ENCODE measurements around the gene PTBP3. TPM values are rescaled to one million over a fixed set of nuclear protein-coding genes. Genes with fewer than 3 reads are reported as not detected.

The PTBP3 gene
- total RNA-seq, 1 experiment from 2014 or later: 23.2 TPM

- no peak for DNase-seq
- H3K79me2 ChIP-seq (ENCODE audit: low read length): peaks cover 100% of the 10 kb centered on the region
- 0 out of 2 replicates have a peak, but pooled peaks cover 3% of the 10 kb centered on the region for H3K36me3 ChIP-seq (ENCODE audit: low read depth, low read length)
- no peaks in the 10 kb centered on the region for H3K9me3 ChIP-seq (ENCODE audit: low read length)
- no peaks in the 10 kb centered on the region for H3F3A ChIP-seq (ENCODE audit: low read length, unreplicated experiment)
- POLR2A ChIA-PET (ENCODE audit: unreplicated experiment): interaction anchor here (0.6 kb wide), 1 partner anchor 56 kb away, joined by 4 read pairs; no protein-coding TSS in a partner anchor
- no peak overlapping the region for H3K4me2 ChIP-seq (ENCODE audit: low read length)
- H4K20me1 ChIP-seq (ENCODE audit: low read length): peaks cover 22% of the 10 kb centered on the region
- no peak overlapping the region for H3K9ac ChIP-seq (ENCODE audit: low read length)
- TF ChIP-seq, protein P1, sequence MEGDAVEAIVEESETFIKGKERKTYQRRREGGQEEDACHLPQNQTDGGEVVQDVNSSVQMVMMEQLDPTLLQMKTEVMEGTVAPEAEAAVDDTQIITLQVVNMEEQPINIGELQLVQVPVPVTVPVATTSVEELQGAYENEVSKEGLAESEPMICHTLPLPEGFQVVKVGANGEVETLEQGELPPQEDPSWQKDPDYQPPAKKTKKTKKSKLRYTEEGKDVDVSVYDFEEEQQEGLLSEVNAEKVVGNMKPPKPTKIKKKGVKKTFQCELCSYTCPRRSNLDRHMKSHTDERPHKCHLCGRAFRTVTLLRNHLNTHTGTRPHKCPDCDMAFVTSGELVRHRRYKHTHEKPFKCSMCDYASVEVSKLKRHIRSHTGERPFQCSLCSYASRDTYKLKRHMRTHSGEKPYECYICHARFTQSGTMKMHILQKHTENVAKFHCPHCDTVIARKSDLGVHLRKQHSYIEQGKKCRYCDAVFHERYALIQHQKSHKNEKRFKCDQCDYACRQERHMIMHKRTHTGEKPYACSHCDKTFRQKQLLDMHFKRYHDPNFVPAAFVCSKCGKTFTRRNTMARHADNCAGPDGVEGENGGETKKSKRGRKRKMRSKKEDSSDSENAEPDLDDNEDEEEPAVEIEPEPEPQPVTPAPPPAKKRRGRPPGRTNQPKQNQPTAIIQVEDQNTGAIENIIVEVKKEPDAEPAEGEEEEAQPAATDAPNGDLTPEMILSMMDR (conservative IDR thresholded peaks at IDR 0.05; ENCODE audit: low read depth, low read length): no peak
- no peak for TF ChIP-seq EZH2 (IDR thresholded peaks at IDR 0.05; ENCODE audit: low read length, unreplicated experiment)
- no peak for TF ChIP-seq EZH2phosphoT487 (IDR thresholded peaks at IDR 0.05; ENCODE audit: borderline replicate concordance, low read length)
- H3K4me1 ChIP-seq (ENCODE audit: insufficient read depth, low read length): peaks cover 13% of the 10 kb centered on the region
- H3K27me3 ChIP-seq (ENCODE audit: low read length): no peaks in the 10 kb centered on the region
- BruUV-seq (replicated peaks): no TSS peak
- no peak for ATAC-seq
- no peak overlapping the region for H3K4me3 ChIP-seq (ENCODE audit: low read length)
- CTCF ChIA-PET: no interaction called here
- H3K9me2 ChIP-seq (replicated peaks; ENCODE audit: low read length): no peaks in the 10 kb centered on the region
- H3K27ac ChIP-seq (ENCODE audit: low read length): no peak overlapping the region
- H2AFZ ChIP-seq (ENCODE audit: low read length): no peak overlapping the region
- intact Hi-C loops (cut with micrococcal nuclease): no loop called here
Observed at GRCh38 chr9:112327718-112328450, 5.5 kb downstream of the PTBP3 start.

DNA sequence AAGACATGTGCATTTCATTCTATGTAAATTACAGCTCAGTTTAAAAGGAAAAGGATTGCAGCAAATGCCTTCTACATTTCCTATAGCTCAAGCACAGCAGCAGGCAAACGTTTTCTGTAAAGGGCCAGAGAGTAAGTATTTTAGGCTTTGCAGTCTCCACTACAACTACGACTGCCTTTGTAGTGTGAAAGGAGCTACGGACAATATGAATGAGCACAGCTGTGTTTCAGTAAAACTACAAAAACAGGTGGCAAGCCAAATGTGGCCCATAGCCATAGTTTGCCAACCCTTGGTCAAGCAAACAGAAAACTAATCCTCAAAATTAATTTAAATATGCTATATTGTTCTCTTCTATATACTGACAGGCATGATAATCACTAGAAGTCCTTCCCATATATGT lies 7.2 kb downstream of the PTBP3 start:
- no TSS peak for BruUV-seq (replicated peaks)
- no peak overlapping the region for H3K27ac ChIP-seq (ENCODE audit: low read length)
- peaks cover 14% of the 10 kb centered on the region for H4K20me1 ChIP-seq (ENCODE audit: low read length)
- peaks cover 13% of the 10 kb centered on the region for H3K4me1 ChIP-seq (ENCODE audit: insufficient read depth, low read length)
- H3K9ac ChIP-seq (ENCODE audit: low read length): no peak overlapping the region
- H3F3A ChIP-seq (ENCODE audit: low read length, unreplicated experiment): no peaks in the 10 kb centered on the region
- H3K79me2 ChIP-seq (ENCODE audit: low read length): peaks cover 100% of the 10 kb centered on the region
- H3K9me3 ChIP-seq (ENCODE audit: low read length): no peaks in the 10 kb centered on the region
- no peaks in the 10 kb centered on the region for H3K9me2 ChIP-seq (replicated peaks; ENCODE audit: low read length)
- H3K36me3 ChIP-seq (ENCODE audit: low read depth, low read length): 0 out of 2 replicates have a peak, but pooled peaks cover 5% of the 10 kb centered on the region
- H2AFZ ChIP-seq (ENCODE audit: low read length): no peak overlapping the region
- intact Hi-C loops (cut with micrococcal nuclease): no loop called here
- DNase-seq (no peak), ATAC-seq (no peak)
- H3K4me2 ChIP-seq (ENCODE audit: low read length): no peak overlapping the region
- TF ChIP-seq, protein P1 (conservative IDR thresholded peaks at IDR 0.05; ENCODE audit: low read depth, low read length): no peak
- TF ChIP-seq EZH2phosphoT487 (IDR thresholded peaks at IDR 0.05; ENCODE audit: borderline replicate concordance, low read length) (no peak), EZH2 (IDR thresholded peaks at IDR 0.05; ENCODE audit: low read length, unreplicated experiment) (no peak)
- CTCF ChIA-PET: no interaction called here
- H3K4me3 ChIP-seq (ENCODE audit: low read length): no peak overlapping the region
- H3K27me3 ChIP-seq (ENCODE audit: low read length): no peaks in the 10 kb centered on the region
- POLR2A ChIA-PET (ENCODE audit: unreplicated experiment): interaction anchor here (0.6 kb wide), 1 partner anchor 37 kb away, joined by 4 read pairs; no protein-coding TSS in a partner anchor

GRCh38 chr9:112325600-112325999 lies 7.8 kb downstream of the PTBP3 start:
- H2AFZ ChIP-seq (ENCODE audit: low read length): no peak overlapping the region
- ChIA-PET CTCF (no interaction called here), POLR2A (ENCODE audit: unreplicated experiment) (no interaction called here)
- no peaks in the 10 kb centered on the region for H3K9me2 ChIP-seq (replicated peaks; ENCODE audit: low read length)
- ATAC-seq: no peak
- H3K4me2 ChIP-seq (ENCODE audit: low read length): no peak overlapping the region
- intact Hi-C loops (cut with micrococcal nuclease): no loop called here
- peaks cover 10% of the 10 kb centered on the region for H3K4me1 ChIP-seq (ENCODE audit: insufficient read depth, low read length)
- H3K79me2 ChIP-seq (ENCODE audit: low read length): peaks cover 100% of the 10 kb centered on the region
- no peaks in the 10 kb centered on the region for H3K27me3 ChIP-seq (ENCODE audit: low read length)
- no peak overlapping the region for H3K9ac ChIP-seq (ENCODE audit: low read length)
- TF ChIP-seq EZH2phosphoT487 (IDR thresholded peaks at IDR 0.05; ENCODE audit: borderline replicate concordance, low read length) (no peak), EZH2 (IDR thresholded peaks at IDR 0.05; ENCODE audit: low read length, unreplicated experiment) (no peak)
- TF ChIP-seq, protein P1 (conservative IDR thresholded peaks at IDR 0.05; ENCODE audit: low read depth, low read length): no peak
- H3K4me3 ChIP-seq (ENCODE audit: low read length): no peak overlapping the region
- peaks cover 11% of the 10 kb centered on the region for H4K20me1 ChIP-seq (ENCODE audit: low read length)
- no peaks in the 10 kb centered on the region for H3F3A ChIP-seq (ENCODE audit: low read length, unreplicated experiment)
- BruUV-seq (replicated peaks): no TSS peak
- 0 out of 2 replicates have a peak, but pooled peaks cover 5% of the 10 kb centered on the region for H3K36me3 ChIP-seq (ENCODE audit: low read depth, low read length)
- DNase-seq: no peak
- no peaks in the 10 kb centered on the region for H3K9me3 ChIP-seq (ENCODE audit: low read length)
- no peak overlapping the region for H3K27ac ChIP-seq (ENCODE audit: low read length)

All from PC-3 (cell line).